ENCODE data around the gene POU2F1.

- no peak for TF ChIP-seq CTCF (IDR thresholded peaks at IDR 0.05)
- TF ChIP-seq EZH2 (IDR thresholded peaks at IDR 0.05; ENCODE audit: borderline replicate concordance, insufficient read depth, low read depth, low read length, poor library complexity, severe bottlenecking): no peak
Observed at GRCh38 chr1:167198518-167199133, 22.1 kb upstream of the POU2F1 start.
